ENCODE results near the gene SCYGR3. TPM values are rescaled to one million over a fixed set of nuclear protein-coding genes. Genes with fewer than 3 reads are reported as not detected.

The SCYGR3 gene
- total RNA-seq, 6 donors from 2014 or later: not detected

GRCh38 chr2:227568852-227569169 is 45.8 kb downstream of the SCYGR3 start:
- Histone ChIP-seq H3K9me3 (no peaks in the 10 kb centered on the region), H3K36me3 (peaks cover 0 to 6% (median 0%) of the 10 kb centered on the region in 4 donors), H3K27ac (no peak overlapping the region), H3K27me3 (no peaks in the 10 kb centered on the region), H3K4me3 (no peak overlapping the region), H3K4me1 (no peaks in the 10 kb centered on the region)
- TF ChIP-seq POLR2AphosphoS5 (IDR thresholded peaks at IDR 0.05): no peak
- TF ChIP-seq POLR2A (IDR thresholded peaks at IDR 0.05): no peak
- TF ChIP-seq EP300 (IDR thresholded peaks at IDR 0.05): no peak
- no peak for TF ChIP-seq CTCF (IDR thresholded peaks at IDR 0.05)
- DNase-seq (no peak), ATAC-seq (ENCODE audit: low FRiP score in 2 of 2) (no peak)
- 87 to 94% methylated on average over 2 of the region's 2 CpGs for WGBS, 2 donors

- no peaks in the 10 kb centered on the region for H3K27me3 ChIP-seq
- H3K9me3 ChIP-seq: no peaks in the 10 kb centered on the region
- no peaks in the 10 kb centered on the region for H3K4me1 ChIP-seq
- no peak for DNase-seq
- WGBS, 2 donors: 61 to 65% methylated on average over 3 of the region's 3 CpGs
- peaks cover 0 to 9% (median 0%) of the 10 kb centered on the region in 4 donors for H3K36me3 ChIP-seq
- H3K4me3 ChIP-seq: no peak overlapping the region
- no peak for ATAC-seq (ENCODE audit: low FRiP score in 2 of 2)
- H3K27ac ChIP-seq: no peak overlapping the region
- TF ChIP-seq POLR2AphosphoS5 (IDR thresholded peaks at IDR 0.05) (no peak), CTCF (IDR thresholded peaks at IDR 0.05) (no peak), POLR2A (IDR thresholded peaks at IDR 0.05) (no peak), EP300 (IDR thresholded peaks at IDR 0.05) (no peak)
Observed at GRCh38 chr2:227566012-227566411, 48.6 kb downstream of the SCYGR3 start.

- Histone ChIP-seq H3K27ac (no peak overlapping the region), H3K36me3 (peaks cover 0 to 9% (median 0%) of the 10 kb centered on the region in 4 donors), H3K9me3 (no peaks in the 10 kb centered on the region), H3K4me1 (no peaks in the 10 kb centered on the region), H3K27me3 (no peaks in the 10 kb centered on the region), H3K4me3 (no peak overlapping the region)
- 89 to 100% methylated on average over 1 of the region's 1 CpG for WGBS, 2 donors
- TF ChIP-seq POLR2A (IDR thresholded peaks at IDR 0.05): no peak
- no peak for TF ChIP-seq CTCF (IDR thresholded peaks at IDR 0.05)
- TF ChIP-seq EP300 (IDR thresholded peaks at IDR 0.05): no peak
- no peak for TF ChIP-seq POLR2AphosphoS5 (IDR thresholded peaks at IDR 0.05)
- no peak for ATAC-seq (ENCODE audit: low FRiP score in 2 of 2)
- DNase-seq: no peak
Observed at GRCh38 chr2:227565080-227565479, 49.6 kb downstream of the SCYGR3 start.

Other genes with a start within 250 kb of the SCYGR3 start
- gene TM4SF20, start 235.5 kb downstream of the SCYGR3 start, total RNA-seq: not detected
- not detected for gene SCYGR1, start 226.9 kb downstream of the SCYGR3 start, total RNA-seq
- gene AGFG1, start 142.7 kb downstream of the SCYGR3 start, total RNA-seq: 10 to 100 TPM; 24.1 to 99.6 (median 71.2) TPM
- gene SCYGR2, start 15.9 kb downstream of the SCYGR3 start, total RNA-seq: not detected
- not detected for gene SCYGR4, start 2.7 kb upstream of the SCYGR3 start, total RNA-seq
- gene SCYGR5, start 52.0 kb upstream of the SCYGR3 start, total RNA-seq: not detected
- gene SLC19A3, start 103.2 kb upstream of the SCYGR3 start, total RNA-seq: 10 to 100 TPM; 12.6 to 53.4 (median 32.1) TPM
- not detected for gene SCYGR6, start 109.9 kb upstream of the SCYGR3 start, total RNA-seq
- not detected for gene SCYGR7, start 113.5 kb upstream of the SCYGR3 start, total RNA-seq
- gene SCYGR8, start 131.1 kb upstream of the SCYGR3 start, total RNA-seq: not detected
- gene CCL20, start 199.0 kb upstream of the SCYGR3 start, total RNA-seq: 1 to 10 TPM in 4 of 6 donors, under 1 TPM in 1, not detected in 1; 0.66 to 8.6 (median 3.8) TPM

Measured in upper lobe of left lung (tissue), 6 donors.